H1 (cell line): Measurements from ENCODE around the gene LHX2. TPM values are rescaled to one million over a fixed set of nuclear protein-coding genes. Genes with fewer than 3 reads are reported as not detected.

Experiments
- CHD7 ChIP-seq: fragments of 300-600 bp; sonication (generic); IDR thresholded peaks from 2 replicates; pipeline ENCODE4 v1.7.1; 2012; ENCODE audit warnings: low read length, moderate library complexity, mild to moderate bottlenecking, inconsistent platforms; ENCODE audit not compliant: insufficient replicate concordance
- EGR1 ChIP-seq: IDR thresholded peaks from 2 replicates; pipeline ENCODE4 v1.6.1; 2011; ENCODE audit warnings: low read depth, low read length, borderline replicate concordance
- polyA plus RNA-seq, 7 experiments: library from polyadenylated mRNA; depleted of rRNA in 3 of 7; stranded (reverse) in 5 of 7; unstranded in 2 of 7; fragments of >200 nt in 5 of 7; fragments of 200-250 nt in 2 of 7; gene quantifications; 1 replicate in 5 of 7; 2 replicates in 1 of 7; 4 replicates in 1 of 7; pipeline versions ENCODE4 v1.2.1 to v1.2.3, GENCODE V29; 2011 to 2013; ENCODE audit warnings: missing spikeins in 2 of 7, mixed read lengths in 2 of 7
- total RNA-seq: library from RNA; stranded (reverse); fragmentation: NEBNext Ultra II Directional; extraction: Animal tissue kit (Norgen Biotek cat#: 25700); gene quantifications from 2 replicates; pipeline ENCODE4 v1.2.1, GENCODE V29; 2021

LHX2 gene
- total and polyA plus RNA-seq, 2 of the 8 experiments (the other 6 are each of a cell fraction or from before 2014, with no cell fraction given) = 0.11 to 0.86 TPM

GRCh38 chr9:124005029-124005771 lies 6.4 kb upstream of the LHX2 start (continued):
- TF ChIP-seq CHD7 (no peak), EGR1 (peak; percentile 51; the same call in 1 of the 2 replicates)
